GM12864 (cell line): ENCODE data around the gene INO80D.

Experiments
- DNase-seq: peaks from one replicate; pipeline ENCODE4 v3.0.0-alpha.2; 2011; ENCODE audit warnings: low read depth
- H3K4me3 ChIP-seq: 2 replicates; pipeline ENCODE4 v1.5.1; 2011; ENCODE audit warnings: mild to moderate bottlenecking, low read depth, low read length, control low read depth
- TF ChIP-seq, protein P1 (sequence below): IDR thresholded peaks from 2 replicates; pipeline ENCODE4 v1.5.1; 2011; ENCODE audit warnings: low read depth, mild to moderate bottlenecking, moderate library complexity, low read length, control low read depth, inconsistent platforms; ENCODE audit errors: missing control alignments

INO80D gene

DNA sequence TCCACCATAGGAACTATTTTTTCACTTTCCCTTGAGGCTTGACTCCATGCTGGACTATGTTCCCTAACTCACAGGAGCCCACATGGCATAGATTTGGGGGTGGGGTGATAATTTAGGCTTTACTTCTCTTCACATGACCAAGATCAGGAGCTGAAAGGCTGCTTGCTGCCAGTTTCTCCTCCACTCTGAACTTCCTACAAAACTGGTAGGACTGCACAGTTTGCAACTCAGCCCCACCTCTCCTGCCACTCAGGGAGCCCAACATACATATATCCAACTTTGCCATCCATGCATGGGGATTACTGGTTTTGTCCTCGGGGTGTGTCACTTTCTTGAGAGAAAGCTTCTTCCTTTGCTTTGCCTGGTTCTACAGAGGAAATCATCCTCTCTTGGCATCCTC, 14.2 kb downstream of the INO80D start:
- no peak overlapping the region for H3K4me3 ChIP-seq
- TF ChIP-seq, protein P1, sequence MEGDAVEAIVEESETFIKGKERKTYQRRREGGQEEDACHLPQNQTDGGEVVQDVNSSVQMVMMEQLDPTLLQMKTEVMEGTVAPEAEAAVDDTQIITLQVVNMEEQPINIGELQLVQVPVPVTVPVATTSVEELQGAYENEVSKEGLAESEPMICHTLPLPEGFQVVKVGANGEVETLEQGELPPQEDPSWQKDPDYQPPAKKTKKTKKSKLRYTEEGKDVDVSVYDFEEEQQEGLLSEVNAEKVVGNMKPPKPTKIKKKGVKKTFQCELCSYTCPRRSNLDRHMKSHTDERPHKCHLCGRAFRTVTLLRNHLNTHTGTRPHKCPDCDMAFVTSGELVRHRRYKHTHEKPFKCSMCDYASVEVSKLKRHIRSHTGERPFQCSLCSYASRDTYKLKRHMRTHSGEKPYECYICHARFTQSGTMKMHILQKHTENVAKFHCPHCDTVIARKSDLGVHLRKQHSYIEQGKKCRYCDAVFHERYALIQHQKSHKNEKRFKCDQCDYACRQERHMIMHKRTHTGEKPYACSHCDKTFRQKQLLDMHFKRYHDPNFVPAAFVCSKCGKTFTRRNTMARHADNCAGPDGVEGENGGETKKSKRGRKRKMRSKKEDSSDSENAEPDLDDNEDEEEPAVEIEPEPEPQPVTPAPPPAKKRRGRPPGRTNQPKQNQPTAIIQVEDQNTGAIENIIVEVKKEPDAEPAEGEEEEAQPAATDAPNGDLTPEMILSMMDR = no peak
- DNase-seq = no peak

DNA sequence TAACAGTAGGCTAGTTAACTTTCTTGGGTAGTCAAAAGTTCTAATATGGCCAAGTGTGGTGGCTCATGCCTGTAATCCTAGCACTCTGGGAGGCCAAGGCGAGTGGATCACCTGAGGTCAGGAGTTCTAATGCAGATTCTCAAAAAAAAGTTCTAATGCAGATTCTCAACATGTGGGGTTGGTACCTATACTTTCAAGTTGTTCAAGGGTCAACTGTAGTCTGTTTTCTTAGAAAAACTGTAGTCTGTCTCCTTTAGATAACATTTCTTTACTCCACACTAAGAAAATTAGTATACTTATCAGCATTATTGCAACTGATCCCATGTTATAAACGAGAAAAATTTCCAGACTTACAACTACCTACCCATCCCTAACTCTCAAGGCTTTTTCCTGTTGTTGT, 16.6 kb downstream of the INO80D start:
- no peak overlapping the region for H3K4me3 ChIP-seq
- TF ChIP-seq, protein P1 = no peak
- DNase-seq = no peak

DNA sequence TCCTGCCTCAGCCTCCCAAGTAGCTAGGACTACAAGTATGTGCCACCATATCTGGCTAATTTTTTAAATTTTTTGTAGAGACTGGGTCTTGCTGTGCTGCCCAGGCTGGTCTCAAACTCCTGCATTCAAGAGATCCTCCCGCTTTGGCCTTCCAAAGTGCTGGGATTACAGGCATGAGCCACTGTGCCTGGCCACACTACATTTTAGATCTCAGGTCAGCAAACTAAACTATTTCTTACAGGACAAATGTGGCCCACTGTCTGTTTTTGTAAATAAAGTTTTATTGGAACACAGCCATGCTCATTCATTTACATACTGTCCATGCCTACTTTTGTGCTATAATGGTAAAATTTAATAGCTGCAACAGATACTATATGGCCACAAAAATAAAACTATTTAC, 17.8 kb downstream of the INO80D start:
- no peak for DNase-seq
- TF ChIP-seq, protein P1 = no peak

DNA sequence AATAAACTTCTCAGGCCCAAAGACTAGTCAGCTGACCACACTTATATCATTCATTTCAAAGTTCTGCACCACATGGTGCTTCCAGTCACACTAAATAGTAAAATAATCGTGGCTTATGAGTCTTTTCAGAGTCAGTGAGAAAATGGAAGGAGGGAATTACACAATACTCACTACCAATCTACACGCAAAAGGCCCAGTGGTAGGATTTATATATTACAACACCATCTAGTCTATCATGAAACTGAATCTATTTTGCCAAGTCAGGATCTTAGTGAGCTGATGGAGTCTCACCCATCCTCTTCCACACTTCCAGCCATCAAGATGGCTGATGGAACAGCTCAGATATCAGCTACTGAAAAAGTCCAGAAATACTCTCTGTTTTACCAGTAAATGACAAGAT, 21.9 kb downstream of the INO80D start:
- TF ChIP-seq, protein P1 = no peak
- DNase-seq = no peak
- no peak overlapping the region for H3K4me3 ChIP-seq

More for the DNA sequence above, 17.8 kb downstream of the INO80D start:
- no peak overlapping the region for H3K4me3 ChIP-seq

DNA sequence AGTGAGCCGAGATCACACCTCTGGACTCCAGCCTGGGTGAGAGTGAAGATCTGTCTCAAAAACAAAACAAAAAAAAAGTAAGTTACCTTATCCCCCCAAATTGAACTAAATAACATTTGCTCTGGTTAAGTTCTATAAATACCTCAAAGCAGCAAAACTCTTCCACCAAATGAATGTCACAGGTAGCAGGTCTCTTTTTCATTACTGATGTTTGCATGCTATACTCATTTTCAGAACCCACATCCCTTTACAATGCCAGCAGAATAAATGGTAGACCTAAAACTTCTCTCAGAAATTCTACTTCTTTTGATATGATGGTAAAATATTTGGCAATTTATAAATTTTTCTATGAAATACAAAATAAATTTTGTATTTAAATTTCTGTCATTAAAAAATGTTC, 22.3 kb downstream of the INO80D start:
- TF ChIP-seq, protein P1 = no peak
- H3K4me3 ChIP-seq = no peak overlapping the region
- DNase-seq = no peak

DNA sequence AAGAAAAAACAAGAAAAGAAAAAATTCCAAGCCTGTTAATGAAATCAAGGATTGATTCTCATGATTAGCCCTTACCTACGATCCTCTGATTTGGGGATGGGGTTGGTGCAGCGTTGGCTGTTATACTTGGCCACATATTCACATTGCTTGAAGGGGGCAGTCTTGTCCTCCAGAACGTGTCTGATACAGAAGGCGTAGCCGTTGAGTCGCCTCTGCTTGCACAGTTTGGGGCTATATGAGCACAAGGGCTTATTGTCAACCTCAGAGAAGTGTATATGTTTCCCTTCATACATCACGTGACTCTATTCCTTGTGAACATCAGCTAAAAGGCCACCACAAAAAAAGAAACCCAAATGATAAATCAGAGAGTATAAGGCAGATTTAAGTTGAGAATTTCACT, 23.2 kb downstream of the INO80D start:
- H3K4me3 ChIP-seq = no peak overlapping the region
- DNase-seq = no peak
- TF ChIP-seq, protein P1 = no peak

DNA sequence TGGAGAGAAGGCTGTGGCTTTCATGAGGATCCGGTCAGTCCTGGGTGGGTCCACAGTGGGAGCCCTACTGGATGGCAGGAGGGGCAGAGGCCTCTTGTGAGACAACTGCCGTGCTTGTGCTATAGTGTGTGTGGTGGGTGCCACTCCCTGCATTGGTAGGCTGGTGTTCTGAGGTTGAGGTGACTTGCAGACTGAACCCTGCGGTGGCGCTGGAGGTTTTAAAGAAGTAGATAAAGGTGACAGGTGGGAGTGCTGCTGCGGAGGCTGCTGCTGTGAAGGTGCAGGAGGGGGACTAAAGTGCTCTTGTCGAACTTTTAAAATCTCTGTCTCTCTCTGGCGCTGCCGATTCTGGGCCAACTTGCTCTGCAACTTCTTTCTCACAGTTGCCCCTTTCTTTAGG, 29.7 kb downstream of the INO80D start:
- no peak overlapping the region for H3K4me3 ChIP-seq
- DNase-seq = no peak
- TF ChIP-seq, protein P1 = no peak
